Mesenchymal stem cell (in vitro differentiated cells and primary cell): ENCODE measurements around the gene CHPT1.

ENCODE experiments used
- DNase-seq: peaks from one replicate; pipeline ENCODE4 v3.0.0-alpha.2; 2013
- H2AFZ ChIP-seq: one replicate; pipeline ENCODE4 v1.6.1; 2013; ENCODE audit warnings: low read depth, mild to moderate bottlenecking, control low read depth, inconsistent platforms, low read length, moderate library complexity
- H2AK5ac ChIP-seq: 2 replicates; pipeline ENCODE4 v1.6.1; 2013; ENCODE audit warnings: low read length, moderate library complexity, mild to moderate bottlenecking, inconsistent platforms; ENCODE audit not compliant: severe bottlenecking
- H2BK120ac ChIP-seq: one replicate; pipeline ENCODE4 v1.6.1; 2013; ENCODE audit warnings: low read depth, mild to moderate bottlenecking, inconsistent platforms, low read length, moderate library complexity
- H2BK12ac ChIP-seq, 2 experiments: one replicate each; pipeline ENCODE4 v1.6.1; 2013; ENCODE audit warnings: inconsistent platforms in 2 of 2, low read length in 2 of 2, mild to moderate bottlenecking in 2 of 2, moderate library complexity in 2 of 2, control low read depth in 1 of 2
- H2BK15ac ChIP-seq: one replicate; pipeline ENCODE4 v1.6.1; 2013; ENCODE audit warnings: mild to moderate bottlenecking, low read depth, inconsistent platforms; ENCODE audit not compliant: poor library complexity, severe bottlenecking
- H2BK5ac ChIP-seq: 2 replicates; pipeline ENCODE4 v1.6.1; 2013; ENCODE audit warnings: low read depth, mild to moderate bottlenecking, low read length, control low read depth, inconsistent platforms; ENCODE audit not compliant: poor library complexity, severe bottlenecking
- H3K14ac ChIP-seq, 2 experiments: one replicate each; pipeline ENCODE4 v1.6.1; 2013; ENCODE audit warnings: inconsistent platforms in 2 of 2, low read length in 2 of 2, control low read depth in 1 of 2, mild to moderate bottlenecking in 1 of 2, moderate library complexity in 1 of 2
- H3K18ac ChIP-seq, 2 experiments: one replicate each; pipeline ENCODE4 v1.6.1; 2013; ENCODE audit warnings: inconsistent platforms in 2 of 2, low read length in 2 of 2, control low read depth in 1 of 2, low read depth in 1 of 2, mild to moderate bottlenecking in 1 of 2
- H3K23ac ChIP-seq, 2 experiments: one replicate each; pipeline ENCODE4 v1.6.1; 2013; ENCODE audit warnings: inconsistent platforms in 2 of 2, low read length in 2 of 2, mild to moderate bottlenecking in 2 of 2, moderate library complexity in 2 of 2, control low read depth in 1 of 2
- H3K27ac ChIP-seq: 2 replicates; pipeline ENCODE4 v1.5.1; 2013; ENCODE audit warnings: mild to moderate bottlenecking, moderate library complexity, low read length, control low read depth, inconsistent platforms; ENCODE audit not compliant: poor library complexity, severe bottlenecking
- H3K27me3 ChIP-seq, 2 experiments: 2 replicates each; pipeline versions ENCODE4 v1.6.1 to v1.7.0; 2013; ENCODE audit warnings: low read length in 2 of 2, mild to moderate bottlenecking in 2 of 2, moderate library complexity in 2 of 2, control low read depth in 1 of 2, inconsistent platforms in 1 of 2; ENCODE audit not compliant: control insufficient read depth in 1 of 2, insufficient read depth in 1 of 2
- H3K36me3 ChIP-seq, 2 experiments: 2 replicates each; pipeline versions ENCODE4 v1.6.1 to v1.7.0; 2013; ENCODE audit warnings: low read length in 2 of 2, control low read depth in 1 of 2, inconsistent platforms in 1 of 2, low read depth in 1 of 2, mild to moderate bottlenecking in 1 of 2; ENCODE audit not compliant: insufficient read depth in 2 of 2, control insufficient read depth in 1 of 2
- H3K4ac ChIP-seq, 2 experiments: one replicate each; pipeline ENCODE4 v1.6.1; 2013; ENCODE audit warnings: inconsistent platforms in 2 of 2, low read length in 2 of 2, mild to moderate bottlenecking in 2 of 2, moderate library complexity in 2 of 2, control low read depth in 1 of 2, low read depth in 1 of 2
- H3K4me1 ChIP-seq: 2 replicates; pipeline ENCODE4 v1.6.1; 2013; ENCODE audit warnings: low read depth, low read length, control low read depth; ENCODE audit not compliant: control insufficient read depth, insufficient read depth
- H3K4me2 ChIP-seq: 2 replicates; pipeline ENCODE4 v1.6.1; 2013; ENCODE audit warnings: low read length, mild to moderate bottlenecking, inconsistent platforms; ENCODE audit not compliant: poor library complexity, severe bottlenecking
- H3K4me3 ChIP-seq, 2 experiments: 2 replicates each; pipeline versions ENCODE4 v1.5.1 to v1.7.0; 2013; ENCODE audit warnings: low read length in 2 of 2, mild to moderate bottlenecking in 2 of 2, control low read depth in 1 of 2, low read depth in 1 of 2; ENCODE audit not compliant: insufficient read depth in 1 of 2
- H3K79me1 ChIP-seq: replicated peaks from 2 replicates; pipeline ENCODE4 v1.6.1; 2013; ENCODE audit warnings: mild to moderate bottlenecking, control low read depth, low read length, inconsistent platforms; ENCODE audit not compliant: poor library complexity, severe bottlenecking
- H3K9ac ChIP-seq: 2 replicates; pipeline ENCODE4 v1.7.0; 2013; ENCODE audit warnings: mild to moderate bottlenecking, low read length, moderate library complexity
- H3K9me3 ChIP-seq: 2 replicates; pipeline ENCODE4 v1.7.0; 2013; ENCODE audit warnings: mild to moderate bottlenecking, low read length; ENCODE audit not compliant: control insufficient read depth
- H4K8ac ChIP-seq: one replicate; pipeline ENCODE4 v1.6.1; 2013; ENCODE audit warnings: inconsistent platforms, mild to moderate bottlenecking, low read length, moderate library complexity
- H4K91ac ChIP-seq: one replicate; pipeline ENCODE4 v1.6.1; 2013; ENCODE audit warnings: mild to moderate bottlenecking, low read length, inconsistent platforms
- WGBS: methylation state at CpG from one replicate; pipeline ENCODE4 v1.1.7; 2013; ENCODE audit warnings: mixed read lengths; 5-methylcytosine and 5-hydroxymethylcytosine counted together

Gene CHPT1

GRCh38 chr12:101768781-101769180, 71.3 kb downstream of the CHPT1 start:
- no peak overlapping the region for H3K4ac ChIP-seq
- H2BK5ac ChIP-seq, result no peak overlapping the region
- WGBS, result 96% methylated on average over 2 of the region's 2 CpGs
- peaks cover 2% of the 10 kb centered on the region for H3K79me1 ChIP-seq
- H3K14ac ChIP-seq, result no peak overlapping the region
- no peak overlapping the region for H3K4me2 ChIP-seq
- no peak overlapping the region for H2BK120ac ChIP-seq
- no peaks in the 10 kb centered on the region for H3K4me1 ChIP-seq
- no peaks in the 10 kb centered on the region for H3K9me3 ChIP-seq
- H3K4me3 ChIP-seq, result no peak overlapping the region
- H2BK12ac ChIP-seq, result no peak overlapping the region
- H3K9ac ChIP-seq, result no peak overlapping the region
- no peak overlapping the region for H3K27ac ChIP-seq
- peaks cover 12 to 82% of the 10 kb centered on the region in 2 experiments for H3K36me3 ChIP-seq
- H4K91ac ChIP-seq, result no peak overlapping the region
- no peak overlapping the region for H3K23ac ChIP-seq
- no peak overlapping the region for H4K8ac ChIP-seq
- no peak overlapping the region for H2AK5ac ChIP-seq
- H2BK15ac ChIP-seq, result no peak overlapping the region
- H3K27me3 ChIP-seq, result no peaks in the 10 kb centered on the region
- H3K18ac ChIP-seq, result no peak overlapping the region
- H2AFZ ChIP-seq, result no peak overlapping the region
- DNase-seq, result no peak

- H3K27me3 ChIP-seq, result no peaks in the 10 kb centered on the region
Observed at GRCh38 chr12:101769865-101770264, 72.4 kb downstream of the CHPT1 start.

GRCh38 chr12:101772012-101772775, 74.8 kb downstream of the CHPT1 start:
- H3K4ac ChIP-seq, result no peak overlapping the region

More at GRCh38 chr12:101769865-101770264, 72.4 kb downstream of the CHPT1 start:
- Histone ChIP-seq H3K4me3 (no peak overlapping the region), H4K8ac (no peak overlapping the region), H3K9ac (no peak overlapping the region), H3K9me3 (no peaks in the 10 kb centered on the region), H2BK120ac (no peak overlapping the region), H3K27ac (no peak overlapping the region), H3K4ac (no peak overlapping the region), H2AK5ac (no peak overlapping the region), H3K36me3 (peaks cover 12 to 75% of the 10 kb centered on the region in 2 experiments), H3K18ac (no peak overlapping the region), H3K23ac (no peak overlapping the region), H3K4me2 (no peak overlapping the region), H2BK15ac (no peak overlapping the region), H3K79me1 (peaks cover 2% of the 10 kb centered on the region), H3K14ac (no peak overlapping the region), H2AFZ (no peak overlapping the region), H2BK5ac (no peak overlapping the region), H4K91ac (no peak overlapping the region), H3K4me1 (no peaks in the 10 kb centered on the region), H2BK12ac (no peak overlapping the region)
- no peak for DNase-seq
- 100% methylated on average over 2 of the region's 5 CpGs for WGBS

GRCh38 chr12:101773650-101774162, 76.3 kb downstream of the CHPT1 start:
- no peak overlapping the region for H2BK5ac ChIP-seq
- H3K4me1 ChIP-seq, result no peaks in the 10 kb centered on the region
- H2AK5ac ChIP-seq, result no peak overlapping the region
- no peak overlapping the region for H4K8ac ChIP-seq
- 7% methylated on average over 1 of the region's 2 CpGs for WGBS
- no peak overlapping the region for H3K14ac ChIP-seq
- DNase-seq, result peak; percentile 72
- peaks cover 22 to 64% of the 10 kb centered on the region in 2 experiments for H3K36me3 ChIP-seq
- H3K18ac ChIP-seq, result no peak overlapping the region
- no peak overlapping the region for H3K4me3 ChIP-seq
- no peaks in the 10 kb centered on the region for H3K9me3 ChIP-seq
- no peak overlapping the region for H3K4me2 ChIP-seq
- H3K27me3 ChIP-seq, result no peaks in the 10 kb centered on the region
- H3K23ac ChIP-seq, result no peak overlapping the region
- no peak overlapping the region for H2AFZ ChIP-seq
- no peak overlapping the region for H2BK120ac ChIP-seq
- H2BK12ac ChIP-seq, result no peak overlapping the region
- no peak overlapping the region for H3K9ac ChIP-seq
- no peak overlapping the region for H2BK15ac ChIP-seq
- peaks cover 4% of the 10 kb centered on the region for H3K79me1 ChIP-seq
- H3K4ac ChIP-seq, result no peak overlapping the region
- no peak overlapping the region for H4K91ac ChIP-seq
- no peak overlapping the region for H3K27ac ChIP-seq

More at GRCh38 chr12:101772012-101772775, 74.8 kb downstream of the CHPT1 start:
- no peaks in the 10 kb centered on the region for H3K27me3 ChIP-seq
- H3K79me1 ChIP-seq, result peaks cover 2% of the 10 kb centered on the region
- no peak overlapping the region for H3K4me2 ChIP-seq
- H3K9me3 ChIP-seq, result no peaks in the 10 kb centered on the region
- DNase-seq, result no peak
- no peak overlapping the region for H2AFZ ChIP-seq
- no peak overlapping the region for H3K18ac ChIP-seq
- no peak overlapping the region for H4K91ac ChIP-seq
- no peak overlapping the region for H3K9ac ChIP-seq
- no peak overlapping the region for H3K27ac ChIP-seq
- no peak overlapping the region for H2BK15ac ChIP-seq
- no peak overlapping the region for H2BK12ac ChIP-seq
- peaks cover 18 to 70% of the 10 kb centered on the region in 2 experiments for H3K36me3 ChIP-seq
- no peak overlapping the region for H2BK120ac ChIP-seq
- H3K23ac ChIP-seq, result no peak overlapping the region
- no peak overlapping the region for H3K4me3 ChIP-seq
- no peak overlapping the region for H4K8ac ChIP-seq
- no peaks in the 10 kb centered on the region for H3K4me1 ChIP-seq
- WGBS, result 97% methylated on average over 4 of the region's 5 CpGs
- no peak overlapping the region for H2AK5ac ChIP-seq
- H3K14ac ChIP-seq, result no peak overlapping the region
- no peak overlapping the region for H2BK5ac ChIP-seq
